K562 (cell line): Measurements from ENCODE around the gene DYNLT4. TPM values are rescaled to one million over a fixed set of nuclear protein-coding genes. Genes with fewer than 3 reads are reported as not detected.
A peak's percentile ranks its signal among the peaks of the same experiment; 100 is the strongest.

Experiments used
- ATAC-seq: fragments of 200-7000 bp; cut with Tn5 transposase; 3 replicates; pipeline ENCODE4 v1.9.1; 2020; ENCODE audit warnings: moderate library complexity
- BruUV-seq: library from RNA; stranded (reverse); fragments of 400-500 nt; replicated peaks from 2 replicates; lab custom pipeline; 2021; lab: Mats Ljungman, UMichigan
- CTCF ChIA-PET: fragments of 300-600 bp; formaldehyde crosslinking; extraction: SDS; loops from one replicate; lab custom pipeline; 2021; ENCODE audit warnings: low intra/inter-chr PET ratio; lab: Yijun Ruan, JAX
- POLR2A ChIA-PET: fragments of 300-600, 350-650 bp; sonication (Branson Sonifier 250); formaldehyde crosslinking; extraction: SDS; loops from one replicate; lab custom pipeline; 2021; ENCODE audit warnings: antibody characterized with exemption, inconsistent platforms; lab: Yijun Ruan, JAX
- DNase-seq, 4 experiments: peaks; one replicate each; pipeline versions ENCODE4 v3.0.0 to v3.0.0-alpha.2; 2011 to 2018; ENCODE audit warnings: low spot score in 3 of 4, mixed read lengths in 3 of 4; ENCODE audit errors: extremely low read depth in 1 of 4
- FAIRE-seq: peaks from 2 replicates; lab custom pipeline; 2011; peaks lifted over from hg19 to GRCh38; lab: Jason Lieb, UNC
- H2AFZ ChIP-seq: 2 replicates; pipeline ENCODE4 v1.6.0; 2011; ENCODE audit warnings: low read depth, low read length, control low read depth, inconsistent platforms
- H3K27ac ChIP-seq: fragments of 200-600 bp; 3 replicates; pipeline ENCODE4 v1.8.0; 2011; ENCODE audit warnings: low read depth, mild to moderate bottlenecking, control low read depth, inconsistent platforms, low read length, moderate library complexity, mixed read lengths; ENCODE audit errors: extremely low read depth
- H3K27me3 ChIP-seq, 2 experiments: fragments of 300-600 bp in 1 of 2; 2 replicates in 1 of 2; 3 replicates in 1 of 2; pipeline versions ENCODE4 v1.6.0 to v1.8.0; 2011; ENCODE audit warnings: inconsistent platforms in 2 of 2, low read length in 2 of 2, mild to moderate bottlenecking in 1 of 2, mixed read lengths in 1 of 2, moderate library complexity in 1 of 2; ENCODE audit not compliant: control insufficient read depth in 2 of 2, insufficient read depth in 2 of 2
- H3K36me3 ChIP-seq: fragments of 300-600 bp; 3 replicates; pipeline ENCODE4 v1.8.0; 2011; ENCODE audit warnings: mild to moderate bottlenecking, low read length, inconsistent platforms; ENCODE audit not compliant: control insufficient read depth, insufficient read depth
- H3K4me1 ChIP-seq, 2 experiments: fragments of 200-600 bp in 1 of 2; replicated peaks in 1 of 2; 2 replicates in 1 of 2; 3 replicates in 1 of 2; pipeline versions ENCODE4 v1.5.1 to v1.8.0; 2011; ENCODE audit warnings: inconsistent platforms in 2 of 2, low read length in 2 of 2, mild to moderate bottlenecking in 1 of 2, mixed read lengths in 1 of 2, moderate library complexity in 1 of 2; ENCODE audit not compliant: control insufficient read depth in 2 of 2, insufficient read depth in 2 of 2
- H3K4me2 ChIP-seq: 2 replicates; pipeline ENCODE4 v1.6.1; 2011; ENCODE audit warnings: low read length, control low read depth, inconsistent platforms, mixed read lengths; ENCODE audit not compliant: insufficient read depth
- H3K4me3 ChIP-seq: fragments of 200-600 bp; sonication (generic), shearing (Covaris generic); 2 replicates; pipeline ENCODE4 v1.5.1; 2016; ENCODE audit warnings: control low read depth, inconsistent platforms
- H3K79me2 ChIP-seq: fragments of 200-600 bp; 3 replicates; pipeline ENCODE4 v1.8.0; 2011; ENCODE audit warnings: low read length, inconsistent platforms; ENCODE audit not compliant: control insufficient read depth, insufficient read depth
- H3K9ac ChIP-seq, 2 experiments: 2 replicates each; pipeline versions ENCODE4 v1.6.0 to v1.6.1; 2011; ENCODE audit warnings: low read depth in 2 of 2, low read length in 2 of 2, control low read depth in 1 of 2, inconsistent platforms in 1 of 2, mild to moderate bottlenecking in 1 of 2, mixed read lengths in 1 of 2; ENCODE audit not compliant: insufficient read depth in 1 of 2
- H3K9me1 ChIP-seq: one replicate; pipeline ENCODE4 v1.6.0; 2011; ENCODE audit warnings: inconsistent platforms, mild to moderate bottlenecking, low read length, moderate library complexity; ENCODE audit not compliant: control insufficient read depth, insufficient read depth
- H3K9me3 ChIP-seq: replicated peaks from 2 replicates; pipeline ENCODE4 v1.5.1; 2011; ENCODE audit warnings: low read depth, low read length, inconsistent platforms; ENCODE audit not compliant: control insufficient read depth, insufficient read depth
- H4K20me1 ChIP-seq: replicated peaks from 2 replicates; pipeline ENCODE4 v1.6.1; 2011; ENCODE audit warnings: low read length, inconsistent platforms, mixed read lengths; ENCODE audit not compliant: control insufficient read depth, insufficient read depth
- BRF1 ChIP-seq: IDR thresholded peaks from 3 replicates; pipeline ENCODE4 v1.6.1; 2011; ENCODE audit warnings: borderline replicate concordance, mild to moderate bottlenecking; ENCODE audit not compliant: insufficient read length; ENCODE audit errors: extremely low read depth
- FOXA3 ChIP-seq, 2 experiments: fragments of 450-650 bp in 1 of 2; sonication (generic) in 1 of 2; formaldehyde crosslinking; IDR thresholded peaks in 1 of 2; conservative IDR thresholded peaks in 1 of 2; 2 replicates each; pipeline versions ENCODE4 v1.4.0 to v1.8.0; 2020 to 2022; ENCODE audit warnings: mild to moderate bottlenecking in 2 of 2, missing genetic modification reagents in 1 of 2
- NFE2 ChIP-seq: IDR thresholded peaks from 2 replicates; pipeline ENCODE4 v1.6.1; 2014; ENCODE audit warnings: antibody characterized with exemption, low read depth
- SPI1 ChIP-seq: IDR thresholded peaks from 2 replicates; pipeline ENCODE4 v1.6.1; 2011; ENCODE audit warnings: low read depth, low read length, control low read depth, borderline replicate concordance
- ZFX ChIP-seq: sonication (generic); formaldehyde crosslinking; IDR thresholded peaks from 2 replicates; pipeline ENCODE4 v1.8.0; 2022; ENCODE audit warnings: mild to moderate bottlenecking, missing genetic modification reagents, moderate library complexity
- ZNF134 ChIP-seq: fragments of 250-450 bp; sonication (Bioruptor Pico); conservative IDR thresholded peaks from 2 replicates; pipeline ENCODE4 v1.4.0; 2020
- WGBS: fragments of 100-300 bp; shearing (Covaris generic); methylation state at CpG from one replicate; pipeline ENCODE4 v1.1.6; 2016; ENCODE audit warnings: low coverage, mixed read lengths; ENCODE audit not compliant: insufficient coverage; ENCODE audit errors: missing lambda C conversion rate; 5-methylcytosine and 5-hydroxymethylcytosine counted together
- in situ Hi-C: fragments of 300-500 bp; cut with MboI; formaldehyde crosslinking; loops from 4 replicates; pipeline ENCODE4 v1.15.0; 2018; ENCODE audit warnings: inconsistent platforms, mixed read lengths
- intact Hi-C: fragments of 100-400 bp; cut with micrococcal nuclease; formaldehyde crosslinking; loops from 2 replicates; pipeline ENCODE4 v1.14.2; 2022
- polyA plus RNA-seq, 8 experiments: library from polyadenylated mRNA; depleted of rRNA in 4 of 8; stranded (reverse) in 5 of 8; unstranded in 3 of 8; fragments of >200 nt; fragmentation: Nextera tagmentation in 2 of 8; fragmentation: Illumina TruSeq in 1 of 8; extraction: Ambion mirVana in 2 of 8; extraction: Trizol in 1 of 8; gene quantifications; 2 replicates each; pipeline versions ENCODE4 v1.2.1 to v1.2.3, GENCODE V29; 2011 to 2014; ENCODE audit warnings: inconsistent platforms in 1 of 8, missing spikeins in 1 of 8
- total RNA-seq, 7 experiments: library from RNA; depleted of rRNA in 6 of 7; stranded (reverse); fragments of >200 nt in 6 of 7; fragmentation: Illumina TruSeq in 2 of 7; extraction: Trizol in 2 of 7; gene quantifications; 2 replicates each; pipeline versions ENCODE4 v1.2.1 to v1.2.3, GENCODE V29; 2011 to 2021; ENCODE audit warnings: low replicate concordance in 1 of 7
- TF ChIP-seq, protein P1 (sequence below): fragments of 250-450 bp; sonication (Bioruptor Pico); IDR thresholded peaks from 2 replicates; pipeline ENCODE4 v1.6.1; 2021; ENCODE audit warnings: mild to moderate bottlenecking
- TF ChIP-seq, protein P2 (sequence below): fragments of 250-450 bp; sonication (Bioruptor Pico); IDR thresholded peaks from 2 replicates; pipeline ENCODE4 v1.8.0; 2021; ENCODE audit warnings: moderate library complexity, mild to moderate bottlenecking, inconsistent platforms

Gene DYNLT4
- total and polyA plus RNA-seq, 9 of the 15 experiments (the other 6 are each of a cell fraction or from before 2014, with no cell fraction given): 0.29 to 0.73 TPM; not detected in 7

DNA sequence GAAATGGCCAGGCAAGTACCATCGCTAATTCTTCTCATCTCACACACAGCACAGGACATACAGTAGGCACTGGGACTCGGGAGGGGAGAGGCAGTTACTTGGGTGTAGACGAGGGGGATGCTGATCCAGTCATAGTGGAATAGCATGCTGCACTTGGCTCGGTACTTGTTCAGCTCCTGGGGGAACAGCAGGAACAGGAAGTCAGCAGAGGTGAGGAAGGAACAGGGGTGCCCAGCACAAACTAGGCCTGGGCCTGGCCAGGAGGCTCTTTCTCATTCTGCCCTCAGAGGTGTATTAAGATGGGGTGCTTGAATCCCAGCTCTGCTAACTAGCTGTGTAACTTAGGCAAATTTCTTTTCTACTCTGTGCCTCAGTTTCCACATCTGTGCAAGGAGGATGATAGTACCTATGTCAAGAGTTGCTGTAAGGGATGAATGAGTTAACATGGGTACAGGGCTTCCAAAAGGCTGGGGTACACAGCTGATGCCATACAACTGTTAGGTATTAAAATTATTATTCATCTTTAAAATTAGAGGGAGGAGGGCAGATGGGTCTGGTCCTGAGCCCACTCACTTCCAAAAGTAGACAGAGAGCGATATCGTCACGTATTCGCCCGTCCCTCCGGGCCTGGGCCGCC lies 21.5 kb downstream of the DYNLT4 start:
- TF ChIP-seq BRF1 (no peak), ZFX (CRISPR knock-in tag) (0 out of 2 replicates have a peak, but pooled peaks have one; percentile 27), SPI1 (0 out of 2 replicates have a peak, but pooled peaks have one; percentile 11), ZNF134 (CRISPR knock-in tag) (no peak), FOXA3 (CRISPR knock-in tag; conservative IDR thresholded peaks at IDR 0.05 in 1 of 2, IDR thresholded peaks at IDR 0.05 in 1 of 2) (0 out of 4 replicates have a peak, but pooled peaks of 1 of the 2 experiments have one; percentile 54), NFE2 (no peak)
- TF ChIP-seq, protein P1, sequence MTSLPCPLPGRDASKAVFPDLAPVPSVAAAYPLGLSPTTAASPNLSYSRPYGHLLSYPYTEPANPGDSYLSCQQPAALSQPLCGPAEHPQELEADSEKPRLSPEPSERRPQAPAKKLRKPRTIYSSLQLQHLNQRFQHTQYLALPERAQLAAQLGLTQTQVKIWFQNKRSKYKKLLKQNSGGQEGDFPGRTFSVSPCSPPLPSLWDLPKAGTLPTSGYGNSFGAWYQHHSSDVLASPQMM (CRISPR knock-in tag): no peak
- TF ChIP-seq, protein P2, sequence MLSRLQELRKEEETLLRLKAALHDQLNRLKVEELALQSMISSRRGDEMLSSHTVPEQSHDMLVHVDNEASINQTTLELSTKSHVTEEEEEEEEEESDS (CRISPR knock-in tag): no peak
- Histone ChIP-seq H3K9ac (peak overlapping the region in 1 of 2 experiments; percentile 52; a peak in 2 of 4 replicates), H3K9me3 (no peaks in the 10 kb centered on the region), H3K36me3 (peaks cover 11% of the 10 kb centered on the region; the same call in 2 of the 3 replicates), H3K4me2 (no peak overlapping the region; the same call in 1 of the 2 replicates), H3K9me1 (no peaks in the 10 kb centered on the region), H3K27ac (no peak overlapping the region), H3K4me3 (no peak overlapping the region), H4K20me1 (no peaks in the 10 kb centered on the region), H3K79me2 (no peaks in the 10 kb centered on the region), H2AFZ (peak overlapping the region; percentile 78), H3K27me3 (no peaks in the 10 kb centered on the region), H3K4me1 (peaks cover 2 to 17% of the 10 kb centered on the region in 2 experiments; a peak in 4 of 5 replicates)
- ATAC-seq (no peak), FAIRE-seq (no peak), DNase-seq (no peak)
- no TSS peak for BruUV-seq
- in situ Hi-C loops (no loop called here), intact Hi-C loops (no loop called here)
- POLR2A ChIA-PET: interaction anchor here (0.6 to 12.0 kb wide), 4 partner anchors 7 to 60 kb away, joined by 3 to 253 read pairs (median 55); partner anchors contain the start of gene RPS8
- CTCF ChIA-PET: no interaction called here
- 25% methylated on average over 11 of the region's 11 CpGs for WGBS
